Activated T-helper 1 cell treated with anti-CD3 and anti-CD28 coated beads, Interleukin-12 subunit alpha, Interleukin-12 subunit beta, Interleukin-2, Interleukin-4 antibody, amounts not matched to agents 30 ng/mL and 10 ng/mL and 1 ng/mL, durations not matched to agents 14 hours and 24 hours and 36 hours (primary cell): ENCODE measurements around the gene GNAZ. TPM values are rescaled to one million over a fixed set of nuclear protein-coding genes. Genes with fewer than 3 reads are reported as not detected.
"Not testable (repeated sequence)": the region's sequence is repeated elsewhere in the genome, so short reads cannot be mapped to it uniquely, and the experiment has no call there.

Experiments used
- DNase-seq: peaks from one replicate; pipeline ENCODE4 v3.0.0; 2021; ENCODE audit warnings: low spot score
- H3K27ac Mint-ChIP-seq: one replicate; pipeline ENCODE4 v1.8.0; 2021; ENCODE audit warnings: mild to moderate bottlenecking, mixed read lengths
- H3K27me3 Mint-ChIP-seq: one replicate; pipeline ENCODE4 v1.8.0; 2022; ENCODE audit warnings: mild to moderate bottlenecking, moderate library complexity, mixed read lengths; ENCODE audit not compliant: insufficient read depth
- H3K36me3 Mint-ChIP-seq: one replicate; pipeline ENCODE4 v1.8.0; 2021; ENCODE audit warnings: low read depth, mixed read lengths
- H3K4me1 Mint-ChIP-seq: one replicate; pipeline ENCODE4 v1.8.0; 2021; ENCODE audit warnings: low read depth, mixed read lengths
- H3K4me3 Mint-ChIP-seq: one replicate; pipeline ENCODE4 v1.8.0; 2021; ENCODE audit warnings: mild to moderate bottlenecking, moderate library complexity, mixed read lengths
- H3K9me3 Mint-ChIP-seq: one replicate; pipeline ENCODE4 v1.8.0; 2021; ENCODE audit warnings: mixed read lengths
- intact Hi-C: fragments of 100-400 bp; cut with micrococcal nuclease; formaldehyde crosslinking; loops from one replicate; pipeline ENCODE4 v1.15.1; 2024
- total RNA-seq: library from RNA; stranded (reverse); gene quantifications from 2 replicates; pipeline ENCODE4 v1.2.3, GENCODE V29; 2022

Gene GNAZ
- total RNA-seq, 1 donor from 2014 or later, result 0.75 TPM

GRCh38 chr22:23132376-23133091, 62.2 kb downstream of the GNAZ start:
- H3K36me3 Mint-ChIP-seq, result no peaks in the 10 kb centered on the region
- H3K27me3 Mint-ChIP-seq, result peaks cover 3% of the 10 kb centered on the region
- DNase-seq, result no peak
- peaks cover 16% of the 10 kb centered on the region for H3K4me1 Mint-ChIP-seq
- no peak overlapping the region for H3K4me3 Mint-ChIP-seq
- no peaks in the 10 kb centered on the region for H3K9me3 Mint-ChIP-seq
- intact Hi-C loops, result no loop called here
- no peak overlapping the region for H3K27ac Mint-ChIP-seq

DNA sequence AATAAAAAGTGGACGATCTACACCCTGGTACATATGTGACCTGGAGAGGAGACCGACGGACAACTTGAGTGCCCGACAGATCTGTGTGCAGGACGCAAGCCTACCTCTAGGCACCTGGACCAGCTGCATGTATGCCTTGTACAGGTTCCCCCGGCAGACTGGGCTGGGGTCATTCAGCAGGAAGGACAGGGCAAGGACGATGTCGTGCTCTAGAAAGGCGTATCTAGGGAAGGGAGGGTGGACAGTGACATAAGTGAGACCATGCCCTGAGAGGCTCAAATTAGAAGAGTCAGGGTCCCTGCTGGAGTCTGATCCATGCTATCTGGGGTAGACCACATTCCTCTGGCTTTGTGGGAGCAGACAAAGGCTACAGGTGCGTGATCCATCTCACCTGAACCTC, 63.6 kb downstream of the GNAZ start:
- intact Hi-C loops, result no loop called here
- H3K4me3 Mint-ChIP-seq, result no peak overlapping the region
- no peaks in the 10 kb centered on the region for H3K9me3 Mint-ChIP-seq
- no peaks in the 10 kb centered on the region for H3K36me3 Mint-ChIP-seq
- H3K27me3 Mint-ChIP-seq, result no peaks in the 10 kb centered on the region
- H3K27ac Mint-ChIP-seq, result no peak overlapping the region
- no peak for DNase-seq
- H3K4me1 Mint-ChIP-seq, result peaks cover 30% of the 10 kb centered on the region

DNA sequence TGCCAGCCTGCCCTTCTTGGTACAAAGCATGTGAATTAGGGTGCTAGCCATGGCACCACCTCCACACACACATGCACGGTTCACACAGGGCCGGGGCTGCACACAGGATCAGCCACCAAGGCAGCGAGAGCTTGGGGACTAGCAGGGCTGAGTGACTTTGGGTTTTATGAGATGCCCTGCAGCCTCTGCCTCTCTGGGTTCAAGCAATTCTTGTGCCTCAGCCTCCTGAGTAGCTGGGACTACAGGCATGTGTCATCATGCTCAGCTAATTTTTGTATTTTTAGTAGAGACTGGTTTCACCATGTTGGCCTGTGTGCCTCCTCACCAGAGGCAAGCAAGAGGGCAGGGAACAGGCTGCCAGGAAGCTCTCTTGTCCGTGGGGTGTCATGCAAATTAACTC, 66.7 kb downstream of the GNAZ start:
- H3K36me3 Mint-ChIP-seq, intact Hi-C loops, H3K4me3 Mint-ChIP-seq, DNase-seq, H3K9me3 Mint-ChIP-seq, H3K27me3 Mint-ChIP-seq: not testable (repeated sequence)
- peaks cover 39% of the 10 kb centered on the region for H3K4me1 Mint-ChIP-seq
- H3K27ac Mint-ChIP-seq, result peak overlapping the region; percentile 61

- peaks cover 44% of the 10 kb centered on the region for H3K4me1 Mint-ChIP-seq
- no peaks in the 10 kb centered on the region for H3K36me3 Mint-ChIP-seq
- peak overlapping the region; percentile 88 for H3K27ac Mint-ChIP-seq
- no peaks in the 10 kb centered on the region for H3K9me3 Mint-ChIP-seq
- no peak for DNase-seq
- H3K27me3 Mint-ChIP-seq, result no peaks in the 10 kb centered on the region
- no peak overlapping the region for H3K4me3 Mint-ChIP-seq
- intact Hi-C loops, result no loop called here
Measured at GRCh38 chr22:23137468-23137867, 67.1 kb downstream of the GNAZ start.

- Mint-ChIP-seq H3K27me3 (no peaks in the 10 kb centered on the region), H3K4me1 (peaks cover 49% of the 10 kb centered on the region), H3K4me3 (peak overlapping the region; percentile 4), H3K9me3 (no peaks in the 10 kb centered on the region), H3K36me3 (no peaks in the 10 kb centered on the region), H3K27ac (peak overlapping the region; percentile 88)
- peak; percentile 49 for DNase-seq
- intact Hi-C loops, result no loop called here
Measured at GRCh38 chr22:23137905-23138561, 67.7 kb downstream of the GNAZ start.

DNA sequence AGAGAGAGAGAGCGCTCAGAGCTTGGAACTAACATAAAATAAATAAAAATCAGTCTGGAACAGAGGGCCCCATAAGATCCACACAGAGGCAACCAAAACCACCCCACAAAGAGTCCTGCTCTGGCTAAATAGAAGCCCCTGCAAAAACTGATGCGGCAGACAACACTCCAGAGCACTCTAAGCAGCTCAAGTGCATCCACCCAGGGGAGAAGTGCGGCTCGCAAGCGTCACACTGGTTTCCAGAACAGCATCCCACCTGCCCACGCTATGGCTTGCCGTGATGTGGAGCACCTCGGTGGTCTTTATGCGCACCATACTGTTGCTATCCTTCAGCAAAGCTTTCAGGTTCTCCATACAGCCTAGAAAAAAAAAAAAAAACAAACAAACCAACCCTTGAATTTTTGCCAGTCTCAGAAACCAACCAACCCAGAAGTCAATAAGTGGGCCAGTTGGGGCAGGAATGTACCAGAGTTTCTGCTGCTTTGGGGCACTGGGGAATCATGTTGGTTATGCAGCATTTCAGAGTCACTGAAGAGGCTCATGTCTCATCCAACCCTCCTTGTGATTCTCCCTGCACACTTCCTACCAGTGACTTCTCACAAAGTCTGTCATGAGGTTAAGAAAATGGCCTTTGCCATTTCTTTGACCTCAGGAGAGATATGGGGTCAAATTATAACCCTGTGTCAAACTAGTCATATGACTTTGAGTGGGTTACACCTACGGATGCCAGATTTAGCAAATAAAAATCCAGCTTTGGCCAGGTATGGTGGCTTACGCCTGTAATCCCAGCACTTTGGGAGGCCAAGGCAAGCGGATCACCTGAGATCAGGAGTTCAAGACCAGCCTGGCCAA, 68.5 kb downstream of the GNAZ start:
- Mint-ChIP-seq H3K9me3 (no peaks in the 10 kb centered on the region), H3K4me3 (no peak overlapping the region)

GRCh38 chr22:23140385-23140784, 70.1 kb downstream of the GNAZ start:
- intact Hi-C loops, result loop anchor here (5.0 kb wide), 2 partner anchors 68 to 273 kb away; partner anchors contain the start of gene GNAZ
- H3K36me3 Mint-ChIP-seq, result no peaks in the 10 kb centered on the region
- H3K27ac Mint-ChIP-seq, result peak overlapping the region; percentile 26
- no peaks in the 10 kb centered on the region for H3K27me3 Mint-ChIP-seq
- no peak overlapping the region for H3K4me3 Mint-ChIP-seq
- no peak for DNase-seq
- no peaks in the 10 kb centered on the region for H3K9me3 Mint-ChIP-seq
- H3K4me1 Mint-ChIP-seq, result peaks cover 54% of the 10 kb centered on the region

More for the DNA sequence above, 68.5 kb downstream of the GNAZ start:
- DNase-seq, result no peak
- Mint-ChIP-seq H3K27ac (peak overlapping the region; percentile 88), H3K4me1 (peaks cover 49% of the 10 kb centered on the region), H3K36me3 (no peaks in the 10 kb centered on the region), H3K27me3 (no peaks in the 10 kb centered on the region)
- intact Hi-C loops, result no loop called here

- peaks cover 38% of the 10 kb centered on the region for H3K4me1 Mint-ChIP-seq
- intact Hi-C loops, result loop anchor here (1.0 to 5.0 kb wide), 6 partner anchors 38 to 275 kb away; partner anchors contain the start of genes BCR and GNAZ
Measured at GRCh38 chr22:23142546-23143105, 72.3 kb downstream of the GNAZ start.

GRCh38 chr22:23143119-23143518, 72.8 kb downstream of the GNAZ start:
- Mint-ChIP-seq H3K36me3 (no peaks in the 10 kb centered on the region), H3K4me3 (peak overlapping the region; percentile 48), H3K9me3 (no peaks in the 10 kb centered on the region), H3K27ac (peak overlapping the region; percentile 79), H3K27me3 (peaks cover 6% of the 10 kb centered on the region), H3K4me1 (peaks cover 33% of the 10 kb centered on the region)
- DNase-seq, result no peak
- intact Hi-C loops, result loop anchor here (5.0 kb wide), 2 partner anchors 71 to 276 kb away; partner anchors contain the start of gene GNAZ

More at GRCh38 chr22:23142546-23143105, 72.3 kb downstream of the GNAZ start:
- Mint-ChIP-seq H3K27ac (peak overlapping the region; percentile 79), H3K4me3 (peak overlapping the region; percentile 48), H3K36me3 (no peaks in the 10 kb centered on the region), H3K9me3 (no peaks in the 10 kb centered on the region), H3K27me3 (peaks cover 2% of the 10 kb centered on the region)
- no peak for DNase-seq

DNA sequence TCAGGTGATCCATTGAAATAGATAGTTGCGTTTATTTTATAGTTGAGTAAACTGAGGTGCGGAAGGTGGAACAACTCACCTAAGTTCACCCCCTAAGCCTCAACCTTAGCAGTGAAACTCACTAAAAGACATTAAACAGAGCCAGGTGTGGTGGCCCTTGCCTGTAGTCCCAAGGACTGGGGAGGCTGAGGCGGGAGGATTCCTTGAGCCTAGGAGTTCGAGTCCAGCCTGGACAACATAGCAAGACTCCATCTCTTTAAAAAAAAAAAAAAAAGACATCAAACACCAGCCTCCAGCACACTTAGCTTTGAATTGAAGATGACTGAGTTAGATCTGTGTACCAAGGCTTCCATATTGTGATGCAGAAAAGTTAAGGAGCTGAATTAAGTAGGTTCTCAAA, 74.1 kb downstream of the GNAZ start:
- Mint-ChIP-seq H3K27me3 (peaks cover 6% of the 10 kb centered on the region), H3K4me3 (no peak overlapping the region), H3K36me3 (no peaks in the 10 kb centered on the region), H3K27ac (no peak overlapping the region), H3K9me3 (no peaks in the 10 kb centered on the region), H3K4me1 (peaks cover 23% of the 10 kb centered on the region)
- DNase-seq, result no peak
- intact Hi-C loops, result loop anchor here (5.0 kb wide), 2 partner anchors 72 to 277 kb away; partner anchors contain the start of gene GNAZ

- H3K4me3 Mint-ChIP-seq, result peak within 1 kb of the TSS; percentile 72
- H3K27me3 Mint-ChIP-seq, result peaks cover 6% of the 10 kb centered on the region
- DNase-seq, result peak; percentile 86
- H3K27ac Mint-ChIP-seq, result peak within 1 kb of the TSS; percentile 70
- H3K9me3 Mint-ChIP-seq, result no peaks in the 10 kb centered on the region
- intact Hi-C loops, result loop anchor here (5.0 kb wide), 2 partner anchors 73 to 278 kb away; partner anchors contain the start of gene GNAZ
- H3K36me3 Mint-ChIP-seq, result no peaks in the 10 kb centered on the region
- peaks cover 23% of the 10 kb centered on the region for H3K4me1 Mint-ChIP-seq
Measured at GRCh38 chr22:23144932-23145877, 74.9 kb downstream of the GNAZ start, which contains the start of gene RAB36. Gene RAB36 (plus strand): TSS chr22:23145477. CDS start chr22:23146617, 1,140 bp downstream.
